ENCODE results near the gene SRRM1. TPM values are rescaled to one million over a fixed set of nuclear protein-coding genes. Genes with fewer than 3 reads are reported as not detected.
A peak's percentile ranks its signal among the peaks of the same experiment; 100 is the strongest.

SRRM1 gene
- total RNA-seq, 1 experiment from 2014 or later: 290 TPM

- H3K14ac ChIP-seq (ENCODE audit: insufficient read depth, low read length): no peak overlapping the region
- no peaks in the 10 kb centered on the region; a peak in 1 of 4 replicates for H3K4me1 Mint-ChIP-seq
- H3K23me2 ChIP-seq (ENCODE audit: insufficient read length, low read depth, low read length, poor library complexity, severe bottlenecking): no peaks in the 10 kb centered on the region
- no peaks in the 10 kb centered on the region for H3K79me2 ChIP-seq (ENCODE audit: insufficient read depth, low read length)
- H2BK5ac ChIP-seq (ENCODE audit: insufficient read length, low read length): no peak overlapping the region
- no peak overlapping the region for H3K9ac ChIP-seq (ENCODE audit: extremely low read depth, insufficient read length, low read length)
- H3K79me1 ChIP-seq (ENCODE audit: insufficient read depth, low read depth, low read length, poor library complexity, severe bottlenecking): no peaks in the 10 kb centered on the region
- H3K36me3 Mint-ChIP-seq (ENCODE audit: insufficient read depth in 1 of 3, low read depth in 3 of 3): peaks cover 0 to 4% (median 0%) of the 10 kb centered on the region in 3 experiments; a peak in 1 of 7 replicates
- H3K56ac ChIP-seq (ENCODE audit: insufficient read length, low read depth, low read length): no peak overlapping the region
- H3T11ph ChIP-seq (ENCODE audit: low read length): no peak overlapping the region
- H4K5ac ChIP-seq (ENCODE audit: insufficient read length, low read depth, low read length): no peak overlapping the region
- no peak for TF ChIP-seq CTCF (conservative IDR thresholded peaks at IDR 0.05)
- H3K27me3 ChIP-seq (ENCODE audit: insufficient read depth, low read length): no peaks in the 10 kb centered on the region
- H3K4me3 Mint-ChIP-seq: no peak overlapping the region
- H3K27ac Mint-ChIP-seq: peak overlapping the region in 1 of 3 experiments; percentile 17; a peak in 1 of 7 replicates
- no peak overlapping the region for H4K91ac ChIP-seq (ENCODE audit: insufficient read length, low read depth, low read length)
- no peak overlapping the region for H2BK12ac ChIP-seq (ENCODE audit: insufficient read length, low read depth, low read length)
- H2BK20ac ChIP-seq (ENCODE audit: low read depth, low read length, poor library complexity, severe bottlenecking): no peak overlapping the region
- H4K20me1 ChIP-seq (ENCODE audit: control insufficient read depth, insufficient read depth, insufficient read length): no peaks in the 10 kb centered on the region
- no peak overlapping the region for H3K23ac ChIP-seq (ENCODE audit: insufficient read length, low read depth, low read length)
- H3K4me1 ChIP-seq (ENCODE audit: insufficient read depth, low read length): no peaks in the 10 kb centered on the region
- H3K9me3 ChIP-seq (ENCODE audit: control insufficient read depth, low read depth, low read length): no peaks in the 10 kb centered on the region
- peaks cover 0 to 4% of the 10 kb centered on the region in 2 experiments; a peak in 1 of 5 replicates for H3K9me3 Mint-ChIP-seq
- H2AK5ac ChIP-seq (ENCODE audit: insufficient read length, low read length): no peak overlapping the region
- H2BK120ac ChIP-seq (ENCODE audit: low read depth, low read length, poor library complexity, severe bottlenecking): no peak overlapping the region
- H3K18ac ChIP-seq (ENCODE audit: insufficient read length, low read depth, low read length): no peak overlapping the region
- H2AFZ ChIP-seq (ENCODE audit: low read length): no peak overlapping the region
- H4K8ac ChIP-seq (replicated peaks; ENCODE audit: insufficient read length, low read depth, low read length): no peak overlapping the region
- H3K4ac ChIP-seq (ENCODE audit: low read depth, low read length): no peak overlapping the region
- no CpG with 5 or more reads among the region's 5 CpGs for WGBS (ENCODE audit: extremely low coverage, insufficient read length, low lambda C conversion rate)
- H3K4me2 ChIP-seq (ENCODE audit: insufficient read depth, insufficient read length, low read length): no peak overlapping the region
- no peak for DNase-seq
- no peak overlapping the region for H2BK15ac ChIP-seq (ENCODE audit: low read depth, low read length)
- no peak overlapping the region for H3K27ac ChIP-seq (ENCODE audit: insufficient read length, low read depth, low read length)
- H3K27me3 Mint-ChIP-seq (ENCODE audit: low read depth): peaks cover 2% of the 10 kb centered on the region; the same call in 1 of the 2 replicates
These were observed 22.0 kb upstream of the SRRM1 start for GRCh38 chr1:24621121-24621520.
